SK-N-SH (cell line): Measurements from ENCODE around the gene LCORL. TPM values are rescaled to one million over a fixed set of nuclear protein-coding genes. Genes with fewer than 3 reads are reported as not detected.

Experiments used
- CTCF ChIA-PET: fragments of 300-600, 350-600 bp; formaldehyde crosslinking; extraction: SDS; loops from one replicate; lab custom pipeline; 2021; lab: Yijun Ruan, JAX
- POLR2A ChIA-PET: fragments of 350-600 bp; sonication (Branson Sonifier 250); formaldehyde crosslinking; extraction: SDS; loops from one replicate; lab custom pipeline; 2020; ENCODE audit warnings: antibody characterized with exemption, inconsistent platforms; lab: Yijun Ruan, JAX
- DNase-seq: peaks from one replicate; pipeline ENCODE4 v3.0.0; 2012
- H2AFZ ChIP-seq: fragments of 200-600 bp; sonication (generic); 2 replicates; pipeline ENCODE4 v1.8.1; 2016; ENCODE audit warnings: antibody characterized with exemption, mild to moderate bottlenecking, low read depth
- H3F3A ChIP-seq: fragments of 200-600 bp; sonication (generic); replicated peaks from 2 replicates; pipeline ENCODE3; 2016; ENCODE audit warnings: antibody characterized with exemption, mild to moderate bottlenecking; ENCODE audit not compliant: insufficient read depth
- H3K27ac ChIP-seq, 2 experiments: fragments of 200-500 bp in 1 of 2; fragments of 200-600 bp in 1 of 2; sonication (Bioruptor generic) in 1 of 2; sonication (generic), shearing (Covaris generic) in 1 of 2; 2 replicates each; pipeline versions ENCODE4 v1.5.1 to v1.6.1; 2014 to 2016; ENCODE audit warnings: low read depth in 2 of 2, inconsistent platforms in 1 of 2, low read length in 1 of 2, mild to moderate bottlenecking in 1 of 2, mixed read lengths in 1 of 2
- H3K27me3 ChIP-seq: fragments of 200-600 bp; sonication (generic), shearing (Covaris generic); 2 replicates; pipeline ENCODE4 v1.6.1; 2016; ENCODE audit warnings: mixed run types; ENCODE audit not compliant: insufficient read depth
- H3K36me3 ChIP-seq, 2 experiments: fragments of 200-500 bp in 1 of 2; fragments of 200-600 bp in 1 of 2; sonication (Bioruptor generic) in 1 of 2; sonication (generic) in 1 of 2; replicated peaks in 1 of 2; 2 replicates each; pipeline versions ENCODE3 to v1.5.1; 2014 to 2016; ENCODE audit warnings: low read length in 1 of 2, mild to moderate bottlenecking in 1 of 2; ENCODE audit not compliant: insufficient read depth in 2 of 2, control insufficient read depth in 1 of 2
- H3K4me1 ChIP-seq, 2 experiments: fragments of 200-500 bp in 1 of 2; fragments of 200-600 bp in 1 of 2; sonication (Bioruptor generic) in 1 of 2; sonication (generic), shearing (Covaris generic) in 1 of 2; 2 replicates each; pipeline versions ENCODE4 v1.5.1 to v1.6.1; 2014 to 2016; ENCODE audit warnings: low read depth in 1 of 2, low read length in 1 of 2, mixed run types in 1 of 2; ENCODE audit not compliant: insufficient read depth in 2 of 2, control insufficient read depth in 1 of 2
- H3K4me2 ChIP-seq: fragments of 200-600 bp; sonication (generic), shearing (Covaris generic); 2 replicates; pipeline ENCODE4 v1.6.1; 2017; ENCODE audit warnings: mixed run types
- H3K4me3 ChIP-seq, 2 experiments: fragments of 200-500 bp in 1 of 2; fragments of 200-600 bp in 1 of 2; sonication (Bioruptor generic) in 1 of 2; sonication (generic), shearing (Covaris generic) in 1 of 2; 2 replicates each; pipeline versions ENCODE4 v1.5.1 to v1.8.1; 2014 to 2016; ENCODE audit warnings: low read depth in 2 of 2, inconsistent platforms in 1 of 2, low read length in 1 of 2, mild to moderate bottlenecking in 1 of 2, mixed read lengths in 1 of 2, moderate library complexity in 1 of 2
- H3K79me2 ChIP-seq: fragments of 200-600 bp; sonication (generic); 2 replicates; pipeline ENCODE4 v1.8.1; 2017; ENCODE audit warnings: mild to moderate bottlenecking; ENCODE audit not compliant: insufficient read depth
- H3K9ac ChIP-seq: fragments of 200-600 bp; sonication (generic); 2 replicates; pipeline ENCODE4 v1.6.1; 2017; ENCODE audit warnings: mixed run types
- H3K9me2 ChIP-seq: fragments of 200-600 bp; sonication (generic); 2 replicates; pipeline ENCODE4 v1.6.1; 2017; ENCODE audit warnings: mixed run types
- H3K9me3 ChIP-seq: fragments of 200-600 bp; sonication (generic); 2 replicates; pipeline ENCODE4 v1.6.1; 2017; ENCODE audit warnings: mixed run types, mild to moderate bottlenecking, moderate library complexity
- H4K20me1 ChIP-seq: fragments of 200-600 bp; sonication (generic); 2 replicates; pipeline ENCODE4 v1.6.1; 2017; ENCODE audit warnings: mild to moderate bottlenecking, mixed run types; ENCODE audit not compliant: insufficient read depth
- CHD2 ChIP-seq: fragments of 150-350 bp; IDR thresholded peaks from 2 replicates; pipeline ENCODE4 v1.6.1; 2018; ENCODE audit warnings: low read length; ENCODE audit not compliant: partially characterized antibody
- CTCF ChIP-seq: fragments of 200-600 bp; sonication (generic); IDR thresholded peaks from 2 replicates; pipeline ENCODE4 v1.6.1; 2017; ENCODE audit warnings: antibody characterized with exemption, mild to moderate bottlenecking, moderate library complexity
- ELF1 ChIP-seq: IDR thresholded peaks from 2 replicates; pipeline ENCODE4 v1.4.0; 2012
- EZH2phosphoT487 ChIP-seq: fragments of 200-600 bp; sonication (generic); IDR thresholded peaks from 2 replicates; pipeline ENCODE4 v1.6.1; 2017; ENCODE audit warnings: low read depth, mixed run types, mild to moderate bottlenecking, antibody characterized with exemption, moderate library complexity, borderline replicate concordance
- FOXJ3 ChIP-seq: sonication (generic); formaldehyde crosslinking; IDR thresholded peaks from 2 replicates; pipeline ENCODE4 v1.5.1; 2020; ENCODE audit warnings: mild to moderate bottlenecking, missing genetic modification reagents
- FOXM1 ChIP-seq: IDR thresholded peaks from 2 replicates; pipeline ENCODE4 v1.4.0; 2012; ENCODE audit warnings: low read depth, mild to moderate bottlenecking
- JUND ChIP-seq: IDR thresholded peaks from 2 replicates; pipeline ENCODE4 v1.4.0; 2012
- MAX ChIP-seq: IDR thresholded peaks from 2 replicates; pipeline ENCODE4 v1.4.0; 2012; ENCODE audit warnings: low read depth
- MEF2A ChIP-seq: IDR thresholded peaks from 2 replicates; pipeline ENCODE4 v1.4.0; 2012; ENCODE audit warnings: low read depth, borderline replicate concordance
- PBX3 ChIP-seq: IDR thresholded peaks from 2 replicates; pipeline ENCODE4; 2012
- POLR2AphosphoS5 ChIP-seq: IDR thresholded peaks from 2 replicates; pipeline ENCODE4 v1.6.1; 2012; ENCODE audit warnings: low read depth, low read length
- RAD21 ChIP-seq: IDR thresholded peaks from 2 replicates; pipeline ENCODE4 v1.6.1; 2012; ENCODE audit warnings: mild to moderate bottlenecking, low read length
- RFX5 ChIP-seq: IDR thresholded peaks from 2 replicates; pipeline ENCODE4 v1.6.1; 2012; ENCODE audit warnings: mild to moderate bottlenecking, improper control_type of control experiment, low read length
- SIN3A ChIP-seq: IDR thresholded peaks from 2 replicates; pipeline ENCODE4 v1.6.1; 2012; ENCODE audit warnings: low read depth, mild to moderate bottlenecking, low read length, moderate library complexity, borderline replicate concordance
- SMC3 ChIP-seq: IDR thresholded peaks from 2 replicates; pipeline ENCODE4 v1.6.1; 2012; ENCODE audit warnings: low read depth, low read length, improper control_type of control experiment
- TAF1 ChIP-seq: IDR thresholded peaks from 2 replicates; pipeline ENCODE4 v1.6.1; 2012; ENCODE audit warnings: low read depth, mild to moderate bottlenecking, low read length, moderate library complexity, borderline replicate concordance
- USF2 ChIP-seq: fragments of 150-350 bp; IDR thresholded peaks from 2 replicates; pipeline ENCODE4 v1.6.1; 2017; ENCODE audit warnings: antibody characterized with exemption, low read length, low read depth, borderline replicate concordance
- YY1 ChIP-seq: IDR thresholded peaks from 2 replicates; pipeline ENCODE4 v1.4.0; 2012; ENCODE audit warnings: low read depth, mild to moderate bottlenecking
- ZBTB33 ChIP-seq: IDR thresholded peaks from 2 replicates; pipeline ENCODE4 v1.4.0; 2012; ENCODE audit warnings: low read depth, borderline replicate concordance
- WGBS: methylation state at CpG from one replicate; pipeline ENCODE4 v1.1.6; 2017; ENCODE audit warnings: low lambda C conversion rate; 5-methylcytosine and 5-hydroxymethylcytosine counted together
- polyA plus RNA-seq, 3 experiments: library from polyadenylated mRNA; depleted of rRNA; stranded (reverse); fragments of >200 nt; gene quantifications; 2 replicates each; pipeline ENCODE4 v1.2.3, GENCODE V29; 2012

Gene LCORL
- polyA plus RNA-seq, 1 of the 3 experiments (the other 2 are of a cell fraction) = 1.9 TPM

GRCh38 chr4:17823871-17824669 lies 197.5 kb downstream of the LCORL start:
- no peaks in the 10 kb centered on the region for H3K27me3 ChIP-seq
- DNase-seq = no peak
- H3K9me2 ChIP-seq = no peaks in the 10 kb centered on the region
- H3K9me3 ChIP-seq = no peaks in the 10 kb centered on the region
- no peaks in the 10 kb centered on the region; a peak in 1 of 4 replicates for H3K4me1 ChIP-seq
- ChIA-PET CTCF (interaction anchor here (1.9 kb wide), 1 partner anchor 15 kb away, joined by 8 read pairs; the partner anchor contains the start of gene DCAF16), POLR2A (no interaction called here)
- H2AFZ ChIP-seq = peak overlapping the region; percentile 20
- H3K79me2 ChIP-seq = peaks cover 80% of the 10 kb centered on the region
- no peak overlapping the region for H3K9ac ChIP-seq
- H4K20me1 ChIP-seq = no peaks in the 10 kb centered on the region
- peak overlapping the region; percentile 14; the same call in 1 of the 2 replicates for H3K4me2 ChIP-seq
- no peak overlapping the region for H3K4me3 ChIP-seq
- no peak for TF ChIP-seq FOXM1
- H3F3A ChIP-seq = no peaks in the 10 kb centered on the region
- WGBS = 90% methylated on average over 1 of the region's 1 CpG
- peak overlapping the region in 1 of 2 experiments; percentile 34; a peak in 1 of 4 replicates for H3K27ac ChIP-seq
- H3K36me3 ChIP-seq = peaks cover 19 to 58% of the 10 kb centered on the region in 2 experiments

- Histone ChIP-seq H3K9ac (no peak overlapping the region), H4K20me1 (no peaks in the 10 kb centered on the region), H3F3A (peaks cover 14% of the 10 kb centered on the region), H3K79me2 (peaks cover 100% of the 10 kb centered on the region), H3K9me3 (no peaks in the 10 kb centered on the region), H3K27ac (no peak overlapping the region; a peak in 2 of 4 replicates), H3K4me2 (0 out of 2 replicates have a peak overlapping the region, but pooled peaks have one; percentile 14), H3K9me2 (no peaks in the 10 kb centered on the region), H3K36me3 (peaks cover 7 to 22% of the 10 kb centered on the region in 2 experiments), H2AFZ (peak overlapping the region; percentile 50; the same call in 1 of the 2 replicates), H3K27me3 (no peaks in the 10 kb centered on the region), H3K4me1 (peaks cover 0 to 6% of the 10 kb centered on the region in 2 experiments; a peak in 2 of 4 replicates), H3K4me3 (peak overlapping the region in 1 of 2 experiments; percentile 33; a peak in 1 of 4 replicates)
- 69% methylated on average over 5 of the region's 5 CpGs for WGBS
- POLR2A ChIA-PET = no interaction called here
- TF ChIP-seq SIN3A (no peak), ZBTB33 (no peak), ELF1 (no peak), SMC3 (peak; percentile 47), YY1 (no peak), CHD2 (no peak), TAF1 (no peak), MEF2A (no peak), POLR2AphosphoS5 (no peak), PBX3 (no peak), RFX5 (no peak), RAD21 (peak; percentile 80), JUND (no peak), FOXJ3 (CRISPR knock-in tag) (no peak), USF2 (no peak), CTCF (peak; percentile 71), EZH2phosphoT487 (no peak), MAX (no peak)
- DNase-seq = peak; percentile 24
- CTCF ChIA-PET = interaction anchor here (0.6 to 2.6 kb wide), 39 partner anchors 9 to 778 kb away, joined by 3 to 40 read pairs (median 4); partner anchors contain the start of gene LCORL
These were observed 204.5 kb downstream of the LCORL start for GRCh38 chr4:17817027-17817426.
